Occipital lobe (tissue), 2 donors: ENCODE results near the gene LRP1. TPM values are rescaled to one million over a fixed set of nuclear protein-coding genes. Genes with fewer than 3 reads are reported as not detected.
A peak's percentile ranks its signal among the peaks of the same experiment; 100 is the strongest.

Experiments used
- DNase-seq: peaks from one replicate; lab custom pipeline; 2025; lab: John Stamatoyannopoulos, UW
- total RNA-seq: library from RNA; depleted of rRNA; stranded (reverse); fragments of >200 nt; gene quantifications from one replicate; pipeline ENCODE4 v1.2.3, GENCODE V29; 2014

Gene LRP1
- total RNA-seq, 1 donor from 2014 or later: 65.4 TPM

DNA sequence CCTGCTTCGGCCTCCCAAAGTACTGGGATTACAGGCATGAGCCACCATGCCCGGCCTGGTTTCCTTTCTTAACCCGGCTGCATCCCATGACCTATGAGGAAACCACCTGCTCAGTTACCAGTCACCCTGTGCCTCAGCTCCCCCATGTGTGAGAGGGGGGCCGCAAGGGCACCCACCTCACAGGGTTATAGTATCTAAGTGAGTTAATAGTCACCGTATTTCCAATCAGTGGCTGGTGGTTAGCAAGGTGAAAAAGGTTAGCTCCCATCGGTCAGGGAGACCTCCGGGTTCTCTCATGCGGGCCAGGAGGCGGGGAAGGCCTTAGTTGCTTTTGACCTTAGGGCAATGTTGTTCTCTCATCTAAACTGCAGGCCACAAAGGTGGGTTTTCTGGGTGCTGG is 6.7 kb downstream of the LRP1 start:
- no peak for DNase-seq

DNA sequence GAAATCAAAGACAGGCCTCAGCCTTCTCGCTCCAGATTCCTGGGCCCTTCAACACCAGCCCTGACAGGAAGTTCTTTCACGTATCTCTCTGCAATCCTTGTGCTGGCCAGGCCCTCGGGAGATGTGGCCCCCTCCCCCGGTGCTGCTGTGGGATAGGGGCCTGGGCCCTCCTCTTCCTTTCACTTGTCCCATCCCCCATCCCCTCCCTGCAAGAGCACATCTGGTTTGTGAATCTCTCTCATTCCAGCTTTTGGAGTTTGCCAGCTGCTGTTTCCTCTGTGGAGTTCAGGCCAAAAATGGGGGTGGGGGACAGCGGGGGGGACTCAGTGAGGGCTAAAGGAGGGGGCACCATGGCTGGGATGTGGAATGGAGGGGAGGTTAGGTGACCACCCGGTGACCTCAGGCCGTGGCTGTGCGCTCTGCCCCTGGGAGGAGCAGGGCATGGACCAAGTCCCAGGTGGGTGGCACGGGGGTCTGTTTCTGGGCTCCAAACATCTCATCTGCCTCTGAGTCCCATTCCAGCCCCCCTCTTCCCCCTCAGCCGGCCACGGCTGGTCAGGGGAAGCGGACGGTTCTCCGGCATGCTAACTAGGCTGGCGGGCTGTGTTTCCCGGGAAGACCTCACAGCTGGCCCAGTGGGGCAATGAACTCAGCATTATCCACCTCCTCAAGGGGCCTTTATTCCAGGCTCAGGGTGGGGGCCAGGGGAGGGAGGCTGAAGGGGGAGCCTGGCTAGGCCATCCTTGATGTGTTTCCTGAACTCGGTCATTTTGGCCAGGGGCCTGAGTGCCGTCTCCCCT is 7.4 kb downstream of the LRP1 start:
- peak; percentile 60 for DNase-seq

DNA sequence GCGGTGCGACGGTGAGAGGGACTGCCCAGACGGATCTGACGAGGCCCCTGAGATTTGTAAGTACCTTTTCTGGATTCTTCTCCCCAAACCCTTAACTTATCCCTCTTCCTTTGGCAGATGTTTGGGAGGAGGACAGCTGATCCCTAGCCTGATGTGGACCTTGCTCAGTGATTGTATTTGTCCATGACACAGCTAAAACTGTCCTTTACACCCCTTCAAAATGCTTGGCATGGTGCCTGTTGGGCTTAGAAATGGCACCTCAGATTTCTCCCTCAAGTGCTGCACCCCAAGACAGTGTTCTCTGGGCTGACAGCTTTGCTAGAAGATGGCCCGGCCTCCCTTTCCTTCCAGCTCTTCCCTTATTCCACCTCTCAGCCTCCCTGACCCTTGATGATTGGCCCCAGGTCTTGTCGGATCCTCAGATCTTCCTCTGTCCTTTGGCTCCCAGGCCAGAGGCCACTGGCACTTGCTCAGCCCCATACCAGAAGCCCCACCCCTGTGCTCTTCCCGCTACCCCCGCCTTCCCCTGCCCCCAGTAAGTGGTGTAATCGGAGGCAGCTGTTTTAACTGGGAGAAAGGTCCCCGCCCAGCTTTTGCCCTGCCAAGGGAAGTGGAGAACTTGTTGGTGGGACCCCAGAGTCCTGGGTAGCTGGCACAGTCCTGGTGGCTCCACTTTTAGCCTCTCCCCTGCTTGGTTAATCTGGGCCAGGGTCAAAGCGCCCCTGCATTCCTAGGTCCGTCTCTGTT is 10.4 kb downstream of the LRP1 start:
- DNase-seq: no peak

DNA sequence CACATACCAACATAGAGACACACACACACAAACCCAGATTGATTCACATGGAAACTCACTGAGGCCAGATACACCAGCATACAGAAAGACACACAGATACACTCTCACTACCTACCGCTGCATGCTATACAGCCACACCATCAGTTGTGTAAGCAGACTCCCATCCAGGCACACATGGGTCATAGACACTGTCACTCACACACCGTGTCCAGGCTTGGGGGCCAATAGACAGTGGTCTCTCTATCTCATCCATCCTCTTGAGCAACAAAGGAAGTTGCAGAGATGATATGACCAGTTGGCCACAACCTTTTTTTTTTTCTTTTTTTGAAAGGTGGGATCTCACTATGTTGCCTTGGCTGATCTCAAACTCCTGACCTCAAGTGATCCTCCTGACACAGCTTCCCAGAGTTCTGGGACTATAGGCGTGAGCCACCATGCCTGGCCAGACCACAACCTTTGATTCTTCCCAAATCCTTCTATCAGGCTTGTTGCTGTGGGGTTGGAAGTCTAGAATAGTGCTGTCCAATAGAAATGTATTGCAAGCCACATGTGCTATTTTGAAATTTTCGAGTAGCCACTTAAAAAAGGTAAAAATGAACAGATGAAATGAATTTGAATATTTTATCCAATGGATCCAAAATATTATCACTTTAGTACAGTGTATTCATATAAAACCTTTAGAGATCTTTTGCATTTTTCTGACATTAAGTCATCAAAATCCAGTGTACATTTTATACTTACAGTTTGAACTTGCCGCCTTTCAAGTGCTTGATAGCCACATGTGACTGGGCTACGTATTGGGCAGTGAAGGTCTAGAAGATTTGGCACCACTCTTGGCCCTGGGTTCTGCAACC is 11.7 kb downstream of the LRP1 start:
- no peak for DNase-seq

DNA sequence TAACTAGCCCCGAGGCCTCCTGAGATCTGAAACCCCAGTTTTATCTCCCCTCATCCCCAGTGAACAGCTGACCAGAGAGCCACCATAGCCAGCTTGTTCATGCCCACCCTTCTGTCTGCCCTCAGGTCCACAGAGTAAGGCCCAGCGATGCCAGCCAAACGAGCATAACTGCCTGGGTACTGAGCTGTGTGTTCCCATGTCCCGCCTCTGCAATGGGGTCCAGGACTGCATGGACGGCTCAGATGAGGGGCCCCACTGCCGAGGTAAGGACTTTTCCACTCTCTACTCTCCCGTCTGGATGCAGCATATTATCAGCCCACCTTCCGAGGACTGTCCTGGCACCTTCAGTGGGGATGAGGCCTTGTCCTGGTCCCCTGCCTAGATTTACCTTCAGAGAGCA is 13.0 kb downstream of the LRP1 start:
- no peak for DNase-seq

DNA sequence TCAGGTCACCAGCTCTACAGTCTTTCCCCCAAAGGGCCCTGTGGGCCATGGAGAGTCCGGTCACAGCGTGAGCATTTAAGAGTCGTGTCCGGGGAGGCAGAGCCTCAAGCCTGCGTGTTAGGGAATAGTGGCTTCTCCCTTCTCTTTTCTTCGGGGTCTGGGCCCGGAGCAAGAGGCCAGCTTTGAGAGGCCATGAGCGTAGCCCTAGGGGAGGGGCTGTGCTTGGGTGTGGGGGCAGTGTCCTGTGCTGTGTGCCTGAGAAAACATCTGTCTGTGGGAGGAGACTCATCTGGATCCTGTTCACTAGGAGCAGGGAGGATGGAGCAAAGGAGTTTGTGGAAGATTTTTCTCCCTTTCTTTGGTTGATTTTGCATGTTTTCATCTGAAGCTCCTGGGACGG is 13.8 kb downstream of the LRP1 start:
- DNase-seq: no peak

DNA sequence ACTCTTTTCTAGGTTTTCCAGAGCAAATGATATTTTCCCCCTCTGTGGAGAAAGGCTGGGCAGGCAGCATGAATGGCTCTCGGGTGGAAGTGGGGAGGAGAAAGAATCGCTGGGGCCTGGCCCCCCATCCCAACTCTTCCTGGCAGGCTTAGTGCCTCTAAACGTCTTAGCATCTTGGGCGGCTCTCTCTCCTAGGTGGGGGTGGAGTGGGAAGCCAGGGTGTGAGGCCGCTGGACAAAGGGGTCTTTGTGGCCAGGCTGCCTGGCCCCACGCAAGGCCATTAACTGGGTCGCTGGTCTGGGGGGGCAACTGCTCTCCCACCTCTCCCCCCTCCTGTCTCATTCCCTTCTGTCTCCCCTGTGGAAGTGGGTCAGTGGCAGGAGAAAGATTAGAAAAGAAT is 14.4 kb downstream of the LRP1 start:
- no peak for DNase-seq

DNA sequence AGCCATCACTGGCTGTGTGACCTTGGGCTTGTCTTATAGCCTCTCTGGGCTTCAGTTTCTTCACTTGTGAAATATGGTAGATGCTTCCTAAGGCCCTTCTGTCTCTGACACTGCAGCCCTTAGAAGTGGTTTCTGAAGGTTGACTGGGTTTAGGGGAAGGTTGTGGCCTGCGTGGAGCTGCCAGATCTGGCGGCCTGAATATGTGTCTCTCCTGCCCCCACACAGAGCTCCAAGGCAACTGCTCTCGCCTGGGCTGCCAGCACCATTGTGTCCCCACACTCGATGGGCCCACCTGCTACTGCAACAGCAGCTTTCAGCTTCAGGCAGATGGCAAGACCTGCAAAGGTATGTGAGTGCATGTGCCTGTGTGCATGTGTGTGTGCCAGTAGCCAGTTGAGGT is 15.2 kb downstream of the LRP1 start:
- no peak for DNase-seq

DNA sequence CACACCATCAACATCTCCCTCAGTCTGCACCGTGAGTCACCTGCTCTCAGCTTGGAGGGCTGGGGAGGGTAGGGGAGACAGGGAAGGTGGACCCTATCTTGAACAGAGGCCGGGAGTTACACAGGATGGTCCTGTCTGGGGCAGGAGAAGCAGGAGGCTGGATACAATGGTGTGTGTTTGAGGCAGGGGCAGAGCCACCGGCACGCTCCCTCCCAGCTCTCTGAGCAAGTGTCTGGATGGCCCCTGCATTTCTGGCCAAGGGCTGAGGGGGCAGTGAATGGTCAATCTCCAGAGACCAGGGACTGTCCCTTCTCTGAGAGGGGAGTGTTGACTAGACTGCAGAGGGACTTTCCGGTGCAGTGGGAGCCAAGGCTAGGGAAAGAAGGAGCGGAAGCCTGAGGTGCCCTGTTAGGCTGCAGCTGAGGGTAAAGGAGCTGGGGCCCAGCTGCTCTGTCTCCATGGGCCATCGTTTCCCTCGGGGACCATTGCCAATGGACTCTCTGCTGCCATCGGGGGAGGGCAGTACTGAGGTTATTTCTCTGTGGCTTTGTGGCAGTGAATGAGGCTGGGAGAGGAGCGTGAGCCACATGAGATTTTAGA is 17.3 kb downstream of the LRP1 start:
- DNase-seq: no peak

DNA sequence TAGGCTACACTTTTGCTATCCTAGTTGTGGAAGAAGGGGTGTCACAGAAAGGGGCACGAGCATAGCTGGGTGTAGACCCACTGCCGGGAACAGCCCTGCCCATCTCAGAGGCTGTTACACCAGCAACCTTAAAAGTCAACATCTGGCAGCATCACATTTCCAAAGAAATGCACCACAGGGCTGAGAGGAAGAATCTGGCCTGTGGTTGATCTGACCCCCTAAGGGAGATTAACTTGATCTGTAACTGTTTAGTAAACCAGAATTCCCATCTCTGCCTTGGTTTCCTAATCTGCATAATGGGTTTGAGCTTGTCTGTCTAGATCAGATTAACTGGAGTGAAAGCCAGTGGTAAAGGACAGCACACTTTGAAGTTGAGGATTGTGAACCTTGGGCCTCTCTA is 17.8 kb downstream of the LRP1 start:
- DNase-seq: no peak

DNA sequence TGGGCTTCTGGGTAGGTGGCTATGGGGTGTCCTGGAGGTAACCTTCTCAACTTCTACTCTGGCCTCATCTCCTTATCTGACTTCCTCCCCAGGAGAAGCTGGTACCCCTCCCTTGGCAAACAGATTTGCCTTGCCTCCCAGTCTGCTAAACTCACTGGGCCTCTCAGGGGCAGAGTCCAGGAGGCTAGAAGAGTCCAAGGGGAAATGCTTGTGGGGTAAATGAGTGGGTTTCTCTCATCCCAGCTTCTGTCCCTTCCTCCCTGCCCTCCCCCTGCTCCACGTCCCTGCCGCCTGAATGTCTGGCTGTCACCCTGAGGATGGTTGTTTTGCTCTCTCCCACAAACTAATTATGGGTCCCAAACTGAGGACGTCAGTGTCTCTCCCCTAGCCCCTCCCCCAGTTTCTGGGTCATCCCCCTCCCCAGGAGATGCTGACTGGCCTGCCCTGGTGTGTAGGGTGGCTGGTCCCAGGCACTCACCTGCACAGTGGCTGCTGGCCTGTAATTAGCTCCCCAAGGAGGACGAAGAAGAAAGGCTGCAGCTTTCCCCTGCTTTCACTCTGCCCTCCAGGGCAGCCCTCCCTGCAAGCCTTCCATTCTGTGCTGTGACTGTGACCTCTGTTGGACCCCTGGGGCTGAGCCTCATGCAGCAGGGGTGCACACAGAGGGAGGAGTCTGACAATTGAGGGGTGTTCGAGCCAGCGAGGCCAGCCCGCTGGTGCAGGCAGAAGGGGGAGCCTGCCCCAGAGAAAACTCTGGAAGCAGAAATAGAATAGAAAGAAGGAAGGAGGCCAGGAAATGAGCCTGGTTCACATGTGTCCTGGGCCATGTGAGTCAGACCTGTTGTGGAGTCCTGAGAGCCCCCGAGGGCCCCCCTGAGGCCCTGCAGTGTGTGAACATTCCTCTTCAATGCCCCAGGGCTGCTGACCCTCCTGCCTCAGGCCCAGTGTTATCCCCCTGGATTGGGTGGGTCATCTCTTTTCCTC is 19.0 kb downstream of the LRP1 start, which contains the start of gene LRP1-AS:
LRP1-AS (minus strand) TSS at position 659 of the 984 bp plus-strand sequence.
- no peak for DNase-seq

DNA sequence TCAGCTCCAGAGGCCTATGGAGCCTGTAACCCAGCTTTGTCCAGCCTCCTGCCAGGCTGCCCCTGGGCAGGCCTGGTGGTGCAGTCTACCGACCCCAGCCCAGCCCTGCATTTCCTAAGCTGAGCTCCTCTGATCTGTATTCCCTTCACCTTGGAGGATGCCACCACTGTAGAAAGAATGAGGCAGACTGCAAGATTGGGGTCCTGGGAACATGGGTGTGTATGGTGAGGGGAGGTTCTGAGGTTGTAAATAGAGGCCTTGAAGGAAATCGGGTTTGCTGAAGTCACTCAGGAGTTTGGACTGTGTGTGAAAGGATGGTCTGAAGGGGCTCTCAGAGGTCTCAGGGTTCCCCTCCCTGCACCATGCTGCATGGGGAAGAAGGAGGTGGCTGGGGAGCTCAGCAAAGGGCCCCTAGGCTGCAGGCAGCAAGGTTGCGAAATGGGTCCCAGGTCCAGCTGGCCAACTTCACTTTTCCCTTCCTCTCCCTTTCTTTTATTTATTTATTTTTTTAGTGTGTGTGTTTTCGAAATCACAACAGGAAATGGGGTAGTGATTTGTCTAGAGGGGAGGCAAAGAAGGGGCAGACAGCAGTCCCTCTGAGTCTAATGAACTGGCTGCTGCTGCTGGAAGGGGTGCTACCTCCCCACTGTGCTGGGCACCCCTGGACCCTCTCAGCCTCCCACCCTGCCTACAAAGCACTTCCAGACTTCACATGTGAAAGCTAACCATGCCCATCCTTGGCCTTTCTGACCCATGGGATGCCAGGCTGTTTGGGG is 20.4 kb downstream of the LRP1 start:
- DNase-seq: no peak

DNA sequence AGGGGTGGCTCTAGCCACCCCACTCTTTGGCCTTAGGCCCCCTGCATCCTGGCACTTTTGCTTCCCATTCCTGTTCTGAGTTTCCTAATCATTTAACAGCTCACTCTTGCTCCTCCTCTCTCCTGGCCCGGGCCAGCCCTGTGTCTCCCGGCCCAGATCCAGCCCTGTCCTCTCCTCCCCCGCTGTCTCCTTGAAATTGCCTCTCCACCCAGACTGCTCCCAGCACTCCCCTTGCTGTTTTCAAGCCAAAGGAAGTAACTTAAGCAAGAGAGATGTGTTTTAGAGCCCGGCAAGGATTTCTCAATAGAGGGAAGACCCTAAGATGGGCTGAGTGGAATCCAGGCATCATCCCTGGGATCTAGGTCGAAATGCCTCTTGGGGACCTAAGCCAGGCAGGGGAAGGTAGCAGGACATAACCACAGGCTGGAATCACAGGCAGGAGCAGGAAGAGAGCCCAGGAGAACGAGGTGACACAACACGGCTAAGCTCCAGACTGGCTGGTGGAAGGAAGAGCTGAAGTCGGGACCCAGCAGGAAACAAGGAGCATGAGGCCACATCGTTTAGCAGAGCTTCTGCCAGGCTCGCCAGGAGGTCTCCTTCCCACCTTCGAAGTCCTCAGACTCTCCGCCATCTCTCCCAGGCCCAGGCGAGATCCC is 21.1 kb downstream of the LRP1 start:
- DNase-seq: no peak

DNA sequence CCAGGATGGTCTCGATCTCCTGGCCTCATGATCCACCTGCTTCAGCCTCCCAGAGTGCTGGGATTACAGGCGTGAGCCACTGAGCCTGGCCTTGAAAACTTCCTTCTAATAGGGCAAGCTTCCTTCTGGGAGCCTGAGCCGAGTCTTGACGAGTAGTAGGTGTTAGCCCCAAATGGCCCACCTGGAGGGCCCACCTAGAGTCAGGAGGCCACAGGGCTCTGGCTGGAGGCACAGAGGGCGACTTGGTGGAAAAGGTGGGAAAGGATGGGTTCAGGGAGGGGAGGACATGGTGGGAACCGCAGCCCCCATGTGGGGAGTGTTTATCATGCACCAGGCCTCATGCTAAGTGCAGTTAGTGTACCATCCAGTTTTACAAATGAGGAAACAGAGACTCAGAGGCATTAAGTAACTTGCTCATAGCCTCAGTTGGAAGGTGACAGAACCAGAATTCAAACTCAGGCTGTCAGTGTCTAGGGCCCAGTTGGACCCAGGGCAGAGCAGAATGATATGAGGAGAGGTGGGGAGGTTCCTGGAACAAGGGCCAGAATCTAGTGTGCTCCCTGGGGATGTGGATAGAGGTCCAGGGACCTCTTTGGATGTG is 22.2 kb downstream of the LRP1 start:
- DNase-seq: no peak

DNA sequence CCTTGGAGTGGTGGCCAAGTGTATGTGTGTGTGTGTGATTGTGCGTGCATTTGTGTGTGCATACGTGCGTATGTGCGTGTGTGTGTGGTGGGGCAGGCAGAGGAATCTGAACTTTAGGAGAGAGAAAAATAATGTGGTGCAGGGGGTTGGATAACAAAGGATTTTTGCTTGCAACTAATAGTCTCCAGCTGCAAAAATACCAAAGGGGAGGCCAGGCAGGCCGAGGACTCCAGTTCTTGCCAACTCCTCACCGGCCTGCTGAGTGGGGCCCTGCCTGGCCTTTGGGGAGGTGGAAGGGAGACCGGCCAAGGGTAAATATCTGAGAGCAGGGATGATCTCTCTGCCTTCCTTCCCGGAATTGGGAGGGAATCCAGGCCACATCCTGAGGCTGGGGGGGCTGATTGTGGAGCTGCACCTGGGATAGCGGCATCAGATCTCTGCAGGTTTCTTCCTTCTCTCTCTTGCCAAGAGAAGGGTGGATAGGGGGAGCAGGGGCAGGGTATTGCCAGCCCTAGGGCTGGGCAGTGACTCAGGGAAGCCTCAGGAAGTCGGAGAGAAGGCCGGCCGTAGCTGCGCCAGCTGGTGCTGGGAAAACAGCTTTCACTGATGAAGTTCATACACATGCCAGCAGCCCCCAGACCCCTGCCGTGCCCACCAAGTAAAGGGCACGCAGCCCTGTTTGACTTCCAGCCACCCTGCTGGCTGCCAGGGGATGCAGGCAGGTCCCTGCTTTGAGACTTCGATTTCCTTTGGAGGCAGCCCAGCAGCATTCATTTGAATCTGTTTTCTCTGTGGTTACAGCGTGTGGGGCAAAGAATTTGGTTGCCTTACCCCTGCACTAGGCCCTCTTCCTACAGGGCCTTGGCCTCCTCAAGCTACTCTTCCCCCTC is 23.7 kb downstream of the LRP1 start:
- DNase-seq: no peak

DNA sequence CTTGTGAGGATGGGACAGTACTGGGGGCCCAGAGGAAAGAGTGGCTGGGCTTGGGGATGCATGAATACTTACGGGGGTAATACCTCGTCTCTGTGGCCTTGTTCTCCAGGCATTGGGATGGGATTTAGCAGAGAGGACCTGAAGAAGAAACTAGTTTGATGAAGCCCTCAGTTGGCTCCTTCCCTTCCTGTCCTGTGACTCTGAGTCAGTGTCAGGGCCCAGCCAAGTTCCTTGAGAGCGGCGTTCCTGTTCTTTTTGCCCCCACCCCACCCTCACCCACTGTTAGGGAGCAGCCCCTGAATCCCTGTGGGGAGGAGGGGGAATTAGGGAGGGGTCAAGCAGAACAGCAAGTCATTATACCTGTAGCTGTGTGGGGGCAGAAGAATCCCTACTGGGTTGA is 24.4 kb downstream of the LRP1 start:
- no peak for DNase-seq

DNA sequence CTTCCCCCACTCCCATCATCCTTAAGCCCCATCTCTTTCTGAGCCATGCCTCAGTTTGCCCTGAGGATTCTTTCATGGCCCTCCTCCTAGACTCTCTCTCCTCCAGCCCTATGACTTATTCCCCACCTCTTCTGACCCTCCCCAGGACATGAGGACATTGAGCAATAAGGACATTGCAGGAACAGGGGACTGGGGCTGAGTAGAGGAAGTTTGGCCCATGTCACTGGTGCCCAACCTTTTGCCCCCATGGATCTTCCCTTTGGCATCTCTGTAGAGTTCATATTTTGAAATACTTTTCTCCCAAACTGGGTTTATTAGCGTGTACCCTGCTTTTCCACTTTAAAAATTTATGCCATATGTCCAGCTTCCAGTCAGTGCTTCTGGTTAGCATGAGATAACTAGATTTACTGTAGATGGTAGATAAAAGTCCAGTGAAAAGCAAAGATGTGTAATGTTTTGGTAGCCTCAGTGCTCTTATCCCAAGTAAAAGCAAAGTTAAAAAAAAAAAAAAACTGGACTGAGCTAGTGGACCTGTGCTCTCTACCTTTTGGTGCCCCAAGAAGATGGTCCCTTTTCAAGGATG is 25.2 kb downstream of the LRP1 start:
- DNase-seq: no peak
